ENCODE measurements around the gene STAT3. TPM values are rescaled to one million over a fixed set of nuclear protein-coding genes. Genes with fewer than 3 reads are reported as not detected.
A peak's percentile ranks its signal among the peaks of the same experiment; 100 is the strongest.

STAT3 gene
- total and polyA plus RNA-seq, 12 donors: 33.9 to 398 (median 109) TPM

DNA sequence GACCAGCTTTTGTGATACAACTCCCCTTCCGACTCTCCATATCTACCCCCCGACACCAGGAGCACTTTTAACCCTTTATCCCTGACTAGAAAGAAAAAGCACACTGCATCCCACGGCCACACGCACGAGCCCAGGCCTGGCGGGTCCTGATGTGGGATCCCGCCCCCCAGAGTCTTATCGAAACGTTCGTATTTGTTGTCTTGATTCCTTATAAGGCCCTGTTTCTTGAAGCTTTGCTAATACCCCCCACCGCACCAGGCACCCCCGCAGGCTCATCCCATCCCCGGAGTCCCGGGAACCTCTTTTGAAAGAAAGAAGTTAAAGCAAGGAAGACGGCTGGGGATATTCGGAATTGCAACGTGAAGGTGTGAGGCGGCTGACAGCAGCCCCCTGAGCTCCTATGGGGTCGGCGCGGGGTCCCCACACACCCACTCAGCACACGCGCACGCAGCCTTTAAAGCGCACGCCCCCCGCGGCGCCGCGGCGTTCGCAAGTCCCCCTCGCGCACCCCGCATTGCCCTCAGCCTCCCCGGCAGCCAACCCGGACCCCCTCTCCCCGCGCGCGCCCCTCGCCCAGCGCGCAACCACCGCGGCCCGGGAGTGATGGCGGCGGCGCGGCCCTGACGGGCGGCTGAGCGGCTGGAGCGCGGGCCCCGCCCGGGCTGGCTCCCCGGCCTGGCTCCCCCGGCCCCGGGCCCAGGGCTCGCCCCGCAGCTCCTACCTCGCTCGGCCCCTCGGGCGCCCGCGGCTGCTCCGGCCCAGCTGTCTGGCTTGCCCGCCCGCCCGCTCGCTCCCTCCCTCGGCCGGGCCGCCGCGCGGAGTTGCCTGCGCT, 112.5 kb downstream of the STAT3 start:
- TF ChIP-seq, protein P1, sequence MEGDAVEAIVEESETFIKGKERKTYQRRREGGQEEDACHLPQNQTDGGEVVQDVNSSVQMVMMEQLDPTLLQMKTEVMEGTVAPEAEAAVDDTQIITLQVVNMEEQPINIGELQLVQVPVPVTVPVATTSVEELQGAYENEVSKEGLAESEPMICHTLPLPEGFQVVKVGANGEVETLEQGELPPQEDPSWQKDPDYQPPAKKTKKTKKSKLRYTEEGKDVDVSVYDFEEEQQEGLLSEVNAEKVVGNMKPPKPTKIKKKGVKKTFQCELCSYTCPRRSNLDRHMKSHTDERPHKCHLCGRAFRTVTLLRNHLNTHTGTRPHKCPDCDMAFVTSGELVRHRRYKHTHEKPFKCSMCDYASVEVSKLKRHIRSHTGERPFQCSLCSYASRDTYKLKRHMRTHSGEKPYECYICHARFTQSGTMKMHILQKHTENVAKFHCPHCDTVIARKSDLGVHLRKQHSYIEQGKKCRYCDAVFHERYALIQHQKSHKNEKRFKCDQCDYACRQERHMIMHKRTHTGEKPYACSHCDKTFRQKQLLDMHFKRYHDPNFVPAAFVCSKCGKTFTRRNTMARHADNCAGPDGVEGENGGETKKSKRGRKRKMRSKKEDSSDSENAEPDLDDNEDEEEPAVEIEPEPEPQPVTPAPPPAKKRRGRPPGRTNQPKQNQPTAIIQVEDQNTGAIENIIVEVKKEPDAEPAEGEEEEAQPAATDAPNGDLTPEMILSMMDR (IDR thresholded peaks at IDR 0.05): peak in 1 of 9 donors; percentile 2
- Histone ChIP-seq H3K4me1 (peaks cover 4 to 57% (median 35%) of the 10 kb centered on the region in 9 donors), H3K27ac (peak overlapping the region; percentile 66 to 98 (median 94)), H3K4me3 (peak overlapping the region; percentile 65 to 99 (median 92)), H3K27me3 (no peaks in the 10 kb centered on the region), H3K9me3 (no peaks in the 10 kb centered on the region), H3K36me3 (no peaks in the 10 kb centered on the region)
- intact Hi-C loops (cut with DNase I): loop anchor here in 1 of 10 donors (10.0 kb wide), 1 partner anchor 51 kb away; no protein-coding TSS in a partner anchor
- 0 to 1% methylated on average over 50 to 82 of the region's 82 CpGs for WGBS, 2 donors
- ATAC-seq (peak in 7 of 8 donors; percentile 5 to 71 (median 22)), DNase-seq (no peak)

DNA sequence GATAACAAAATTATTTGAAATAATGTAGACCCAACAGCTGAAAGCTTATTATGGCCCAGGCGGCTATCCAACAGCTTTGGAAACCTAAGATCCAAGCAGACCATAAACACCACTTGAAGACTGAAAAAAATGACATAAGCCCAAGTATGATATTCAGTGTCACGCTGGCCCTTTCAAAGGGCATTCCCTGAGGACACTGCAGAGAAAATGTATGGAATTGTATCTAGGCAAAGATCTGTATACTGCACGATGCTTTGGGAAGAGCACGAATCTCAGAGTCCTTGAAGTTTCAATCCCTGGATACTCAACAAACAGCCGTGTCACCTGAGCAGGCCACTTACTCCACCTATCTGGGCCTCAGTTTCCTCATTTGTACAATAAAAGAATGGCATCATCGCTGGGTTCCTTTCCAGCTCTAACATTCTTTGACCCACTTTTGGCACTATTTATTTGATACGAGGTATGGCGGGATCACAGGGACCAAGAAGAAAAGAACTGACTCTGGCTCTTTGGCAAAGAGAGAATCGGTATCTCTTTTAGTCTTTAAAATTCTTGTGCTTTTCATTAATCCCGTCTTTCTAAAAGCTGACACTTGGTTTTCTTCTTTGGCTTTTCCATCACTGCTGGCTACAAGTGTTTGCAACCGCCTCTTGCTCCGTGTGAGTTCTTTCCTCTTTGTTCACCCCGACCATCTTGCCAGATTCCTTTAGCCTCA, 113.3 kb downstream of the STAT3 start:
- TF ChIP-seq, protein P1 (IDR thresholded peaks at IDR 0.05): no peak
- peak overlapping the region; percentile 65 to 99 (median 92) for H3K4me3 ChIP-seq
- DNase-seq: no peak
- H3K4me1 ChIP-seq: peaks cover 6 to 63% (median 35%) of the 10 kb centered on the region in 9 donors
- 21 to 24% methylated on average over 13 of the region's 13 CpGs for WGBS, 2 donors
- no peaks in the 10 kb centered on the region for H3K36me3 ChIP-seq
- H3K27me3 ChIP-seq: no peaks in the 10 kb centered on the region
- peak overlapping the region in 9 of 10 donors; percentile 78 to 98 (median 94) for H3K27ac ChIP-seq
- no peaks in the 10 kb centered on the region for H3K9me3 ChIP-seq
- ATAC-seq: peak in 5 of 8 donors; percentile 4 to 11 (median 8)
- intact Hi-C loops (cut with DNase I): loop anchor here in 1 of 10 donors (10.0 kb wide), 1 partner anchor 50 kb away; no protein-coding TSS in a partner anchor

GRCh38 chr17:42274253-42274542, 114.0 kb downstream of the STAT3 start:
- H3K27ac ChIP-seq: peak overlapping the region in 1 of 10 donors; percentile 98
- H3K9me3 ChIP-seq: no peaks in the 10 kb centered on the region
- ATAC-seq (no peak), DNase-seq (no peak)
- peaks cover 6 to 69% (median 35%) of the 10 kb centered on the region in 9 donors for H3K4me1 ChIP-seq
- no peaks in the 10 kb centered on the region for H3K36me3 ChIP-seq
- no peaks in the 10 kb centered on the region for H3K27me3 ChIP-seq
- WGBS, 2 donors: 93 to 97% methylated on average over 3 of the region's 3 CpGs
- intact Hi-C loops (cut with DNase I): loop anchor here in 1 of 10 donors (10.0 kb wide), 1 partner anchor 49 kb away; no protein-coding TSS in a partner anchor
- peak overlapping the region in 1 of 10 donors; percentile 91 for H3K4me3 ChIP-seq
- TF ChIP-seq, protein P1 (IDR thresholded peaks at IDR 0.05): no peak
